Dedifferentiated amniotic fluid mesenchymal stem cell (primary cell): Measurements from ENCODE around the gene MTUS2.
"Not testable (repeated sequence)": the region's sequence is repeated elsewhere in the genome, so short reads cannot be mapped to it uniquely, and the experiment has no call there.

Experiments used
- DNase-seq: peaks from one replicate; pipeline ENCODE4 v3.0.0-alpha.2; 2016; ENCODE audit errors: extremely low spot score

The MTUS2 gene

DNA sequence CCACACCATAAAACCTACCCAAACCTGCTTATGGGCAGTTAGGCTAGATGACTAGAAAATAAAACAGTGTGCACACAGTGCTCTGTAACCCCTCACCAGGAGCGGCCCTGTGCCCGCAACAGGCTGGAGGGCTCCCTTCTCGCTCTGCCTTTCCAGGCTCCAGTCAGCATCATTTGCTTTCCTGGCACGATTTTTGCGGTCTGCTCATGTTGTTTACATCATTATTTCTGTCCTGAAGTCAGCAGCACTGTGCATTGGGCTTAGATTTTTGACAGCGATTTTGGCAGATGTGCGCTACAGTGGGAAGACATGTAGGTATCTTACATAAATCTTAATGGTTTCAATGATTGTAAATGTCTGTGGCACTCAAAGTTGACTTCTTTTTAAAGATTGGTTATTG is 344.0 kb downstream of the MTUS2 start:
- no peak for DNase-seq

DNA sequence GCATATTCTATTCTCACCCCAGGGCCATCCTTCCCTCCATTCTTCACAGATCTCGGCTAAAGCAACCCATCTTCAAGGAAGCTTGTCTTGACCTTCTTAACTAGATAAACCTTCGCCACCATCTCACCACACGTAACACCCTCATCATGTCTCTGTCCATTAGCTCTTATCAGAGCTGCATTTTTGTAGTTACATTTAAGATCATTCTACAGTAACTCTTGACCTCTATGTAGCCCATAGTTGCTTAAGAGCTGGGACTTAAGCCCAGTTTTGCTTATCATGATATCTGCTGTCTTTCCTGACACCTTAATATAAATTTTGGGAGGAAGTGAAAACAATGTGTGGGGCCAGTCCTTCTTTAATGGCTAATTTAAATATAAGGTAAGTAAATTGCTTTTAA is 345.1 kb downstream of the MTUS2 start:
- no peak for DNase-seq

DNA sequence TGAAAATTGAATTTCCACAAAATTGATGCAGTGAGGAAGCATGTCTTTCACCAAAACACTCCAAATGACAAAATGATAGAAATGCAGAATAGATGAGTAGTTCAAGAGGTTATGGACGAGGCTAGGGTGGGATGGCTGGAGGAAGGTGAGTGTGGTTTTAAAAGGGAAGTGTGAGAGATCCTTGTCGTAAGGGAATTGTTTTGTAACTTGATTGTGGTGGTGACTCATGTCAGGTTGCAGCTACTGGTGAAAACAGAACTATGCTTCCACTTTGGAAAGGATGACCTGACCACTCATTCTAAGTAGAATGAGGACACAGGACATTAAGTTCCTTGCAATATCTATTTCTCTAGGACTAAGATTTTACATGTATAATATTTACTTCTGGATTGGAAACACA is 345.7 kb downstream of the MTUS2 start:
- DNase-seq: no peak

DNA sequence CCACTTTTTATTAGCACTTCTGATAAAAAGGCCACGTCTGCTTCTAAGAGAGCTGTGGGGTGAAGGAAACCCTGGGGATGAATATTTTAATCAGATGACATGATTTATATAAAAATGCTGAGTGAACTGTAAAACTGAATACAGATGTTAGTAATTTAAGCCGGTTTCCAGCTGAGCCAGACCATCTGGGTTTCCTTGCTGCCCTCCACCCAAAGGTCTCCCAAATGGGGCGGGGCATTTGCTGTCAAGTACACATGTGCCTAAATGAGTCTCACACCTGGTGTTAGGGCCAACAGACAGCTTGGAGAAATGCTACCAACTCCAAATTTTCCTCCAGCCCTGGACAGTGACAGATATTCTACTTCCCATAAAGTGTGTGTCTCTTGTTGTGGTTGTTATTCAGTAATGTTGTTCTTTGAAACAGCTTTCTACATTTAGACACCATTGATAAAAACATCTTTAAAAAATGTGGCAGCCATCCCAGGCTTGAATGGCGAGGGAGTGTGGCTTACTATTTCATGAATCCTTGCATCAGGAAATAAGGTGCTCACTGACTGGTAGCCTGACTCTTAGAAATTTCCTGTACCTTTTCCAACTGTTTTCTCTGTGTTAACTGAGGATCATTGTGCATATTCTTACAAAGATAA is 350.4 kb downstream of the MTUS2 start:
- no peak for DNase-seq

DNA sequence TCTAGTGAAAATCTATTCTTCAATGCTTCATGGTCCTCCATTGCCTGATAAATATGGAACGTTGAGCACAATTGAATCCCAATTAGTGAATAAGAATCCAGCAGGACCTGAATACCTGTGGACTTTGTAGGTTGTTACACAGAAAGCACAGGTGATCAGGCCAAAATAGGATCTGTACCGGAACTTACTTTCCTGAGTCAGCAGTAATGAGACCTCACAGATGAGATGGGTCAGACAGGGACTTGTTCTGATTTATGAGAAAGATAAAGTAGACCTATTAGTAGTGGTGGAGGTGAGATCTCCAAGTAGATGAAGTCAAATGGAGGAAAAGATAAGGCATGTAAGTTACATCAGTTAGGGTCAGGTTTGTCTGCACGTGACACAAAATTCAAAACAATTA is 351.1 kb downstream of the MTUS2 start:
- no peak for DNase-seq

DNA sequence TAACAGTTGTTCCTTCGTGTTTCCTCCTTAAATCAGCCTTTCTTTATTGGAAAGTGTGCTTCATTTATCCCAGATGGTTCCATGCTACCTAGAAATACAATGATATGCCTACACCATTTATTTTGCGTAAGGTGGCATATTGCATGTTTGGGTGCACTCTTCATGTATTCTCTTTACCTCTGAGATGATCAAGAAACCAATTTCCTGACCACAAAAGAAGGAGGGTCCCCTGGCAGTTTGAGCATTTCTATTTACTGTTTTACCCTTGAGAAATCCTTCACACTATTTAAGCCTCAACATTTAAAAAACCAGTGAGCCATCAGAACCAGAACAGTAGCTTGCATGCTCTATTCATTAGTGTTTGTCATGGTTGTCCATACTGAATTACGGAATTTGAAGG is 354.0 kb downstream of the MTUS2 start:
- DNase-seq: no peak

DNA sequence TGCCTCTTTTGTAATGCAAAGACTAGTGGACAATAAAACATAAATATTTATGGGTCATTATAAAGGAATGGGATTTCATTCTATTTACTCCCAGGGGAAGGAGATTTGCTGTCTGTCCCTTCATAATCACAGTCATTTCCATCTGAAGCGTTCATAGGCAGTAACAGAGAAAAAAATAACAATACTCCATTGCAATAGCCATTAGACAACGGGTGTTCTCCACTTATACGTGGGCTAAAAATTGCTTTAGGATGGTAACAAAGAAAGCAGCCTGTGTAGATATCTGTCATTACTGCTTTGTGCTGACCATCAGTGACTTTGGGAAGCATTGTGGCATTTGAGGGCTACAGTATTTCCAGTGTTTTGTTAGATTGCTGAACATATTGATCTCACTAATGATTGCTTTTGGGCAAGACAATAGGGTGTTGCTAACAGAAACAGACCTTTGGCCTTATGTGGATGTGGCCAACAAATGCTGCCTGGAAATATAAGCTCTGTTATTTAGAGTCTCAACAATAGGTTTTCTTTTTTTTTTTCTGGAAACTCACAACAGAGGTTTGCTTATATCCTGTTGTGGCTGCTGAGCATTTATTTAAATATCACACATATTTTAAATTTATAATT is 355.2 kb downstream of the MTUS2 start:
- no peak for DNase-seq

DNA sequence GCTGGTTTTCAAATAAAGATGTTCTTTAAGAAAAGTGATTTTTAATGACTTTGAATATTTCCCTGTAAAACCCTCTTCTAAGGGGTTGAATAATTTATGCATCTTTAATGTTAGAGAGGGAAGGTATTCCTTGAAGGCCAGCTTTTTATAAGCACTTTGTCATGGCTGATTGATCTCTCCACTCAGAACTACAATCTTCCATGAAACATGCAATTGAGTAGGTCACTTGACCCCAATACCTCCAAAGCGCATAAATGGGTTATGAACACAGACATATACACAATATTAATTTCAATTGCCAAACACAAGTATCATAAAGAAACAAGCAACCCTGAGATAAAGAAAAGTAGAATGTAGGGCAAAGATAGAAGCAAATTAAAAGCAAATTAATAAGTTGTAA is 359.9 kb downstream of the MTUS2 start:
- DNase-seq: no peak

DNA sequence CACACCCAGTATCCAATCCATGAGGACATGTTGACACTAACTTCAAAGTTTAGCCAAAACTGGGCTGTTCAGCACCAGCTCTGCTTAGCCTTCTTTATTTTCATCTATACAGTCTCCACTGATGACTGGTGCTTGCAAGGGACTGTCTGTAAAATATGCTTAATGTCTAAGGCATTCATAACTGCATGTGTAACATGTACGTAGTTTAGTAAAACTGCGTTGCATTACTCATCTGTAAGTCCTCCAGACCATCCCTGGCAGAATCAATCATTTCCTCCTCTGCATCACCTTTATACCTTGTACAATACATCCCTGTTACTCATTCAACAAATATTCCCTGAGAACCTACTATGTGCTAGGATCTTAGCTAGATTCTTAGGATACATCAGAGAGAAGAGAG is 362.1 kb downstream of the MTUS2 start:
- no peak for DNase-seq

DNA sequence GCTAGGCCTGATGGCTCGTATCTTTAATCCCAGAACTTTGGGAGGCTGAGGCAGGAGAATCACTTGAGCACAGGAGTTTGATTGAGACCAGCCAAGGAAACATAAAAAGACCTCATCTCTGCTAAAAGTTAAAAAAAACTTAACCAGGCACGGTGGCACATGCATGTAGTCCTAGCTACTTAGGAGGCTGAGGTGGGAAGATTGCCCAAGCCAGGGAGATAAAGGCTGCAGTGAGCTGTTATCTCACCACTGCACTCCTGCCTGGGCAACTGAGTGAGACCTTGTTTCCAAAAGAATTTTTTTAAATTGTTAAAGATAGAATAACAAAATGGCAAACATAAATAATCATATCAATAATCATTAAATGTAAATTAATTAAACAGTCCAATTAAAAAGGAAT is 365.8 kb downstream of the MTUS2 start:
- no peak for DNase-seq

DNA sequence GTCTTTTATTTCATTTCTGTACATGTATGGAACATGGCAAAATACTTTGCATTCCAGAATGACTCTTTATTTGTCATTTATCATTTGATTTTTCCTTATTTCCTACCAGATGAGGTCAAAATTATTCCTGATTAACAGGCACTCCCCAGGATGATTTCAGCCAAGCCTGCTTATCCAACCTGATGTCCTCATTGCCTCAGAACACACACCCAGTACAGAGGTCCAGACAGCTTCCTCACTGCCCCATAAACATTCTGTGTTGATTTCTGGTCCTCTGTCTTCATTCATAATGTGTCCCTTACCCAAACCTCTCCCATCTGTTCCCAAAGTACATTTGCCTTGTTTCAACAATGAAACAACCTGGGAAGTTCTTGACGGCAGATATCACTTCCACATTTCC is 367.4 kb downstream of the MTUS2 start:
- no peak for DNase-seq

DNA sequence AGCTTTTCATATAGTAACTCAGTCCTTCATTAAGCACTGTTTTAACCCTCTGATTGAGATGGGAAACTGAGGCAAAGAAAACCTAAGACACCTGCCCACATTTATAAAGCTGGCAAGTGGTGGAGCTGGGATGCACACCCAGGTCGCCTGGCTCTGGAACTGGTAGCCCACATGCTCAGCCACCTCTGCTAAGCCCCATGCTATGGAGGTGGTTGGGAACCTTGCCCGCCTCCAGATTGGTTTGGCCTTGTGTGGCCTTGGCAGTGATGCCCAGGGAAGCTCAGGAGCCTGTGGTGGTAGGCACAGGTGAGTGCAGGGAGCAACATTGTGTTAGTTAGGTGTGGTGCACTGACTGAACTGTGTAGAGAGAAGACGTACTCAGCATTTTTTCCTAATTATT is 370.2 kb downstream of the MTUS2 start:
- DNase-seq: no peak

DNA sequence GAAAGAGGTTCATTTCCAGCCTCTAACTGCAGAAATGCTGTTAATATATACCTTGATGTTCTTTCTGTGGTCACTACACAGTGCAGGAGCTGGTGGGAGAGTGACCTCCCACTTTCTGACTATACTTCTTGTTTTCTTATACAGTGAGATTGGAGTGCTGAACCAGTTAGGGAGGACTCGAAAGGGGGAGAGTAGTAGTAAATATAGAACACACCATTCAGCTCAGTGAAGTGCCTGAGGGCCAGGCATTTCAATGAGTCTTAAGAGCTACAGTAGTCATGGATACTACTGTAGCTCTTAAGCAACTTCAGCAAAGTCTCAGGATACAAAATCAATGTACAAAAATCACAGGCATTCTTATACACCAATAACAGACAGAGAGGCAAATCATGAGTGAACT is 372.9 kb downstream of the MTUS2 start:
- no peak for DNase-seq

DNA sequence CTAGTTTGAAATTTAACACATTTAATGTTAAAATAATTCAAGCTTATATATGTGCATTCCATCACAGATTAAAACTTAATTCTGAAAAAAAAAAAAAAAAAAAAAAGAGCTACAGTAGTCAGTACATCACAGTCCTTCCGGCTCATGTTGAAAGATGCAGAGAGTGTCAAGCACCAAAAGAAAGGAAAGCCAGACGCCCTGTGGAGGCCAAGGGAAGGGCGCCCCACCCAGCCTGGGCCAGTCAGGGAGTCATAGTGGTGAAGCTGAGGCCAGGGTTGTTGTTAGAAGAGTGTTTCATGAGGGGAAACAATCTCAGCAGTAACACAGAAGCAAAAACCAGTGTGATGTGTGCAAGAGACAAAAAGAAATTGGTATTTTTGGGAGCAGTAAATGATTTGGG is 375.3 kb downstream of the MTUS2 start:
- DNase-seq: no peak

DNA sequence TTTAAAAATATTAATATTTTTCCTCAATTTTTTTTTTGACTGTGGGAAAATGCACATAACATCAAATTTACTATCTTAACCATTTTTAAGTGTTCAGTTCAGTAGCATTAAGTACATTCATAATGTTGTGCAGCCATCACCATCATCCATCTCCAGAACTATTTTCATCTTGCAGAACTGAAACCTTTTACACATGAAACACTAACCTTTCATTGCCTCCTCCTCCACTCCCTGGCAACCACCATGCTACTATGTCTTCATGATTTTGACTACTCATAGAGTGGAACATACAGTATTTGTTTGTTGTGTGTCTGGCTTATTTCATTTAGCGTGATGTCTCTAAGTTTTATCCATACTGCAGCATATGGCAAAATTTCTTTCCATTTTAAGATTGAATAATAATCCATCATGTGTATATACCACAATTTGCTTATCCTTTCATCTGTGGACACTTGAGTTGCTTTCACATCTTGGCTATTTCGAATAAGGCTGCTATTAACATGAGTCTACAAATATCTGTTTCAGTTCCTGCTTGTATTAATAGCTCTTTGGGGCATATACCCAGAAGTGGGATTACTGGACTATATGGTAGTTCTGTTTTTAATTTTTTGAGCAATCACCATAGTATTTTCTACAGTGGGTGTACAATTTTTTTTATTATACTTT is 376.4 kb downstream of the MTUS2 start:
- no peak for DNase-seq

DNA sequence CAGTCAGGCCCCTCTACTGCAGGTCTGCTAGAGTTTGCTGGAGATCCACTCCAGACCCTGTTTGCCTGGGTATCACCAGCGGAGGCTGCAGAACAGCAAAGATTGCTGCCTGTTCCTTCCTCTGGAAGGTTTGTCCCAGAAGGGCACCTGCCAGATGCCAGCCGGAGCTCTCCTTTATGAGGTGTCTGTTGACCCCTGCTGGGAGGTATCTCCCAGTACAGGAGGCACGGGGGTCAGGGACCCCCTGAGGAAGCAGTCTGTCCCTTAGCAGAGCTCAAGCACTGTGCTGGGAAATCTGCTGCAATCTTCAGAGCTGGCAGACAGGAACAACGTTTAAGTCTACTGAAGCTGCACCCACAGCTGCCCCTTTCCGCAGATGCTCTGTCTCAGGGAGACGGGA is 382.6 kb downstream of the MTUS2 start:
- not testable (repeated sequence) for DNase-seq

DNA sequence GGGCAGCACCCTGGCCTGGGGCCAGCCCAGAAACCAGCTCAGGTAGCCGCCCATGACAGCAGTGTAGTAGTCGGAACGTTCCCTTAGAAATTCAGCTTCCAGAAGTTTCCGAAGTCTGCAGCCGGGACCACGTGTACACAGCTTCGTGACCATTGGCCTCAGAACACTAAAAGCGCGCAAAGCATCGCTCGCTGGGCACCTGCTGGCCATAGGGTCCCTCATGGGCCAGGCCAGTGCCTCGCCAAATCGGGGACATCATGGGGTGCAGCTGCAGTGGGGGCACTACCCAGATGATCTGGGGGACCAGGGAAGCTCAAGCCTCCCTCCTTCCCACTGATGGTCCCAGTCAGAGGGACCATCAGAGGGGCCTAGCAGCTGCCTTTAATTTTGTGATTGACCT is 384.5 kb downstream of the MTUS2 start:
- DNase-seq: no peak

DNA sequence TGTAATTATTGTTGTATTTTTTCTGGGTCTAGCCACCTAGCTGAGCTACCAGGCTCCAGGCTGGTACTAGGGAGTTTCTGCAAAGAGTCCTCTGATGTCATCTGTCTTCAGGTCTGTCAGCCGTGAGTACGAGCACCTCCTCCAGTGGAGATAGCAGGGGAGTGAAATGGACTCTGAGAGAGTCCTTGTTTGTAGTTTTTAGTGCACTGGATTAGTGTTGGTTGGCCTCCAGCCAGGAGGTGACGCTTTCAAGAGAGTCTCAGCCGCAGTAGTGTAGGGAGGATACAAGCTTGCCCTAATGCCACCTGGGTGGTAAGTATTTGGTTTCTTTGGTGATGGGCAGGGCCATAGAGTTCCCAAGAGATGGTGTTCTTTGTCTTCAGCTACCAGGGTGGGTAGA is 390.5 kb downstream of the MTUS2 start:
- no peak for DNase-seq

DNA sequence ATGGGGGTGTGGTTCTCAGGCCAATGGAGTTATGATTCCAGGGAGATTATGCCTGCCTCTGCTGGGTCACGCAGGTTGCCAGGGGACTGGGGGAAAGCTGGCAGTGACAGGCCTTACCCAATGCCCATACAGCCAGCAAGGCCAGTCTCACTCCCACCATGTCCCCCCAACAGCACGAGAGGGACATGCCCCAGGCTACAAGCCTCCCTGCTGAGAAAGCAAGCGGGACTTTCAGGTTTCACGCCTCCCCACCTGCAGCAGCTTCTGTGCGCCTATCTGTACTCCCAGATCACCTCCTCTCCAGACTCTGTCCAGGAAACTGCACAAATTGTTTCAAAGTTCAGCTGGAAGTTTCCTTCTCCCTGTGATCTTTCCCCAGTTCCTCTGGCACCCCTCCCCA is 391.0 kb downstream of the MTUS2 start:
- not testable (repeated sequence) for DNase-seq

DNA sequence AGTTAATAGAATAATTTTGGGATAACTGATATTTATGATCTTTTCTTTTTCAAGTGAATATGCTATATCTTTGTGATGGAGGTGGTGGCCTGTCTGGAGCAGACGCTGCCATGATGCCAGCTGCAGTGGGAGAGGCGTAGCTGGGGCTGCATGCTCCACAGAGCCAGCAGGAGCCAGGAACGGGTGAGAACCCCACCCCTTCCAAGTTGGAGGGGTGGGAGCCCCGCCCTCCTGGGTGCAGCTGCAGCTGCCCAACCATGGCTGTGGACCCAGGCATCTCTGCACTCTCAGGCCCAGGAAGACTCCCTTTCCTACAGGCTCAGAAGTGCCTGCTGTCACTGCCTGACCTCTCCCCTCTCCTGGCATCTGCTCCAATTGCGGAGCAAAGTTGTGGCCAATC is 402.3 kb downstream of the MTUS2 start:
- no peak for DNase-seq

DNA sequence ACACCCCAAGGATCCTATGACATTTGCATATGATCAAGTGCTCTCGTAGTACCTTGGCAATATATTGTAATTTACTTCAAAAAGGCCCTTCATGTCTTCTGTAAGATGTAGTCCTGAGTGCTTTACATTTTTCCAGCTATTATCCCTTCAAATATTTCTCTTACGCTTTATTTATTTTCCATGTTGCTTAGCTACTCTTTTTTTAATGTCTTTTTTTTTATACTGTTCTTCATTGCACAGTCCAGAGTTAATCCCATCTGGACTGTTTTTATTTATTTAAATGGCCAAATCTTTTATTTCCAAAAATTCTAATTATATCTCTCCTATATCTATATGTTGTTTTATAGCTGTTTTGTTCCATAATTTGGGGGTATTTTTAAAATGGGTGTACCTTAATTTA is 404.1 kb downstream of the MTUS2 start:
- no peak for DNase-seq

DNA sequence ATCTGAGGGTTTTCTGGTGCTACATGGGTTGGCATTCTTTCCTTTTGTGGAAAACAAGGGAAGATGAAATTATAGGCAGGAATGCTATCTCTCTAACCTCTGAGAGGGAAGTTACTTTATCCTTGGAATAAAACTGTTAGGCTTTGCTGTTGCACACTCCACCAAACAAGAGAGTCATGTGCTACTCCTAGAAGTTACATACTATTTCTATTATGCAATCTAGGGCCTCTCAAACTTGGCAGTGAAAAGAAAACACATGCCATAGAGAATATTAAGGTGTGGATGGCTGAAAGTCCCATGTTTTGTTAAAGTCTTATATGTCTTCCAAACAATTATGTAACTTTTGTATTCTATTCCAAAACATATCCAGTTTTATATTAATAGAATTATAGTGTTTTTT is 407.4 kb downstream of the MTUS2 start:
- DNase-seq: no peak

DNA sequence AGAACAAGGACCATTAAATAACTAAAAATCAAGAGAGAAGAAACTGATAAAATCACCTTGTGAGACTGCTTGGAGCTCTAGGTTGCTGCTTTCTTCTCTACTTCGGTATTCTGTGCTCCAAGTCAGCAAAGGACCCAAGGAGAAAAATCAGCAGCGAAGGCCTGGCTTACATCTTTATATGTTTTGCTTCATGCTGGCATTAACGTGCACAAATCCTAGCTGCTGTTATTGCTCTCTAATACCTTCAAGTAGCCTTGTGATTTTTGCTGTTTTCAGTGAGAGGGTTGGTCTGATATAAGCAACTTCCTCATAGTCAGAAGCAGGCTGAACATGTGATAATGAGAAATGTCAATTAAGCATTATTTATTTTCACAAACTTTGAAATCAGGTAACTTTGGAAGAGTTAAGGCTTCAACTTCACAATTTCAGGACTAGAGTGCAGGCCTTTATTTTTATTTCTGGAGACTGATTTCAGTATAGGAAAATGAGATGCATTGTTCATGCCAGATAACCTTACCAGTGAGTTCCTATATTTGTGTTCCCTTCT is 410.2 kb downstream of the MTUS2 start:
- no peak for DNase-seq
